ENCODE measurements around the gene TSPAN5.

Gene TSPAN5

DNA sequence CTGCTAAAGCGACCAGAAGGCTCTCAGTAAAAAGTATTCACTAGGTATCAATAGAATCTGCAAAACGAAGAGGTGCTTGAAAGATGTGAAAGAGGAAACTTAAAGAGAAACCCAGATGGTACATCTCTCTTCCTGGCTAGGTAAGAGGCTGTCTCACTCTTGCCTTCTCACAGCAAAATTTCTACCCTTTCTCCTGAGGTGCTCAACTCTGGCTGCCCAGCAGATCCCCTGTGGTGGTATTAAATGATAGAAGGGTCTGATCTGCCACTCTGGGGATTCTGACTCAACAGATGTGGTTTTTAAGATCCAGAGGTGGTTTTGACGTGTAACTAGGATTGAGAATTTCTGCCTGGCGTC, 14.9 kb upstream of the TSPAN5 start:
- DNase-seq (ENCODE audit: low read depth): no peak

DNA sequence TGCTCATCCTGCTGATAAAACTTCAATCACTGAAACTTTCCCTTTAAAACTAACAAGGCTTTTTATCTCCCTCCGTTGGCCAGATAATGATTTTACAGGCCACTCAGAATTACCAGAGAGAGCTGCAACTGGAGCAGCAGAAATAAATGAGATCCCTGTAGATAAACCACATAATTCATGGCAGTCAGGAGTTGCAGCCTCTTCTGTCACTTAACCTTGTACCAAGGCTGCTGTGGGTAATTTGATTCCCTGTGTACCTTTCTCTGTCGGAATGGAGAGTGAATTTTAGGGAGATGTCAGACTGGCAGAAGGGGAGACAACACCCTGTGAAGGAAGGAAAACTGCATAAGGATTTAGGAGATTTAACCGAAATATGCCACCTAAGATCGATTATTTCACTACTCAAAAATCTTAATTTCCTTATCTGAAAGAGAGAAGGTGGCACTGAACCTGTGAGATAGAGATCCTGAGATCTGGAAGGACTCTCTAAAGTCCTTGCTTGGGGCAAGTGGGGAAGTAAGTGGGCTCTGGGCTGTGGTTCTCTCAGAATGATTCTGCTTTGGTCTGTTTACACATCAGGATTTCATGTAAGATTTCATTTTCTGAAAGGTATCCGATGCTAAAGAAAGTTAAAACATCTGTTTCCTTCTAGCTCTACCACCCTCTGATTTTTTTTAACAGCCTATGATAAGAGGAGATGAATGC, 14.3 kb upstream of the TSPAN5 start:
- DNase-seq (ENCODE audit: low read depth): no peak

DNA sequence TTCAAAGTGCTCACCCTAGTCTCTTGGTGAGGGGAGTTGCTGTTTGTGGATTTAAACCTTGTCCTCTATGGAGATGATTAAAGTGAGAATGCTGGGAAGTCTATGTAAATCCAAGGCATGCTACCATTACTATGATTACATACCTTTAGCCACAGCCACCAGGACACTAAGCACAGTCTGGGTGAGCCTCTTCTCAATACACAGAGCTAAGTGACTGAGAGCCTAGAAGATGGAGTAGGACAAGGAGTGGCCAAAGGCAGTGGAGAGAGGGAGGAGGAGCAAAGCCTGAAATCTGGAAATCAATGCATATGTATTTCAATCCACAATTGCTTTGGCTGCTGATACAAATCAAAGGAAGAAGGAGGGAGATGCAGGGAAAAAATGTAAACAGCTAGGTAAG, 12.7 kb upstream of the TSPAN5 start:
- no peak for DNase-seq (ENCODE audit: low read depth)

DNA sequence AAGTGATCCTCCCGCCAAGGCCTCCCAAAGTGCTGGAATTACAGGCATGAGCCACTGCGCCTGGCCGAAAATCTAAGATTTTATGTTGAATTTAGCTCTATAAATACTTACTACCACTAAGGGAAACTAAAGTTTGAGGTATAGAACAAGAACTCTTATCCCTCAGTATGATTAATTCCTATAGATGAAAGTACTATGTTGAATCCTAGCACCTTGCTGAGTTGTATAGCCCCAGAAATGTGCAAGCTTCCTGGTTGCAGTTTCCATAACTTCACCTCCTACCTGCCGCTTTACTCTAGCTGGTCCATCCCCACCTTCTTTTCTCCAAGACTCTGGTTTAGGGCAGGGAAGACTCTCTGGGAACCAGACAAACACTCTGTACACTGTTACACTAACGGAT, 11.8 kb upstream of the TSPAN5 start:
- DNase-seq (ENCODE audit: low read depth): no peak

DNA sequence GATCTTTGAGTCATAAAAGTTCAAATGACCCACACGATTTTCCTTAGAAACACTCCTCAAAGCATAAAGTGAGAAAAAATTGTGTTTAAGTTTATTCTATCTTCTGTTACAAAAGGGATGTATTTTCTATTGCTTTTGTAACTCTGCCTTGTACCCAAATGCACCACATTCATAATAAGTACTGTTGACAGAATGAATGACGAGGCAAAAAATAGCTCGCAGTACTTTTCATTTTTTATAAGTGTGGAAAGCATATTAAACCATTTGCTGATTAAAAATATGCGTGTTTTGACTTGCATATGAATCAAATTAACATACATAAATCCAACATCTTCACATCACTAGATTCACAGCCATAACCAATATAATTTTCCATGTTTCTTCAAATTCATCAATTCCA, 11.2 kb upstream of the TSPAN5 start:
- DNase-seq (ENCODE audit: low read depth): no peak

DNA sequence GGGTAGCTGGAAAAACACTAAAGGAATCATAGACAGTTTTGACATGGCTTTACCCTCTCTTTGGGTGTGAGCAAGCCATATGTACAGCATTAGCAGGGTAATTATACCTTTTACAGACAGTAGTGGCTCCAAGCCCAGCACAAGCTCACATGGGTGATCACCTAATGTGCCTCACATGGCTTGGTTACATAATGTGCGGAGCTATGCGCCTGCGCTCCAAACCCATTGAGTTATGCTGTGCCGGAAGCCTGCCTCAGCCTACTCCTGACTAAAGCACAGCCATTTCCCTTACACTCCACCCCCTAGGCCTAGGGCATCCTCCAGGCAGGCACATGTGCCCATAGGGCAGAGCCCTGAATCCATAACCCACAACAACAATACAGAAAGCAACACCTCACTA, 6.5 kb upstream of the TSPAN5 start:
- DNase-seq (ENCODE audit: low read depth): no peak

DNA sequence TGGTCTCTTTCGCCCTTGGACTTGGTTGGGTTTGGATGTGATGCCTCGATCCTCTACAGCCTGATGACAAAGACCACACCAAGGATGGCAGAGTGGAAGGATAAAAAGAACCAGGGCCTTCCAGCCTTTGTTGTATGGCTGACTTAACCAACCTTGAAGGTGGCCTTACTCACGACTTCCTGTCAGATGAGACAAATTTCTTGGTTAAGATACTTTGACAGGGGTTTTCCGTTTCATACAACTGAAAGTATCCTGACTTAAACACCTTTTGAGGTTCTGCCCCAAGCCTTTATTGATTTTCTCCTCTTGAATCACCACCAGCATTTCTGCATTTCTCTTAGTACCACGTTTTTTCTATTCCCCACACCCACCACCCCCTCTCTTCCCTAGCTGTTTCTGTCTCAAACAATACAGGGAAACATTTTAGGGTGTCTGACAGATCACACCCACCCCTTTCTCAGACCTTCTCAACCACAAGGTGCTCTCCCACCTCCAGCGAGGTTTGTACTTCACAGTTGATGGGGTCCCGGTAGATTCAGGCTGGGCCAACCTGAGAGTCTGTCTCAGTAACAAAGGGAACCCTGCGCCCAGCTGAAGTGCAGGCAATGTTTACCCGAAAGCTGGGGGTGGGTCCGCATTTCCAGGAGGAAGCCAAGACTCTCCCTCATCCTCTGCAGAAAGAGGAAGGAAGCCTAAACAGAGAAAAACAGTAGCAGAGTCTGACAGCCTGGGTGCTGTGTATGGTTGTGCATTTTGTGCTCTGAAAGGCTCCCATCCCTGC, 5.0 kb upstream of the TSPAN5 start:
- DNase-seq (ENCODE audit: low read depth): peak; percentile 54

DNA sequence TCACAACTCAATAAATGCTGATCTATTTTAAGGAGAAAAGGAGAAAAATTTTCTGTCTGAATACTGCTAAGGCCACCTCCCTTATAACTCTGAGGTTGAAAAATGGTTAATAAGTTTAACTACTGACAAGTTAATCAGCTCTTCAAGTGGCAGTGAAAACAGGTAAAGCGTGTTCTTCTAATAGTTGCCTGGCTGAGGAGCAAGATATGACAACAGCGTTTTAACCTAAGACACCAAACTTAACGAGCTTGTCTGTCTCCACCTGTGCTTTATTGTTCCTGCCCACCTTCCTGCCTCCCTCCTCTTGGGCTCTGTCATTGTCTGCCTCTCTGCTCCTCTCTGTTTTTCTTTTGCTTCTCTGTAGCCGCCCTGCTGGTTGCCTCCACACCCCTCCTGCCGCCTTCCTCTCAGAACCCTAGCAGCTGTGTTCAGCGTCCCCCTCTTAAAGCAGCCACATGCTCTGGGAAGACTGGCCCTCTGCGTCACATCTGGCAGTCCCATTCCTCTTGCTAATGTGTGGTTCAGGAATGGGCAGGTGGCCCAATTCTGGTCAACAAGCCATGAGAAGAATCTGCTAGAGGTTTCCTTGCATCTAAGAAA, 4.3 kb upstream of the TSPAN5 start:
- no peak for DNase-seq (ENCODE audit: low read depth)

DNA sequence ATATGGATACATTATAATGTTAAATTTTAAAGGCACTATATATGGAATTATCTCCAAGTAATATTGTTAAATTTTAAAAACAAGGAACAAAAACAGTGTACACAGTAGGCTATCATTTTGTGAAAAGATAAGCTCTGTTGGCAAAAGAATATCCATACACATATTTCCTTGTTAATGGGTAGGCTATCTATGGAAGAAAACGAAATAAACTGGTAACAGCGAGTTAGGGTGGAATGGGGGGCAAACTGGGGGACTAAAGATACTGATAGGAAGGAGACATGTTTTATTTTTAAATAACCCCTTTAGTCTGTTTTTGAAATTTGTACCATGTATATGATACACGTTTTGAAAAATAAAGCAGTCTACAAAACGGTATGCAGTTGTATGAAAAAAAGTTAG, 3.6 kb upstream of the TSPAN5 start:
- no peak for DNase-seq (ENCODE audit: low read depth)

- DNase-seq (ENCODE audit: low read depth): no peak
Observed at GRCh38 chr4:98661371-98662054, 3.1 kb upstream of the TSPAN5 start.

DNA sequence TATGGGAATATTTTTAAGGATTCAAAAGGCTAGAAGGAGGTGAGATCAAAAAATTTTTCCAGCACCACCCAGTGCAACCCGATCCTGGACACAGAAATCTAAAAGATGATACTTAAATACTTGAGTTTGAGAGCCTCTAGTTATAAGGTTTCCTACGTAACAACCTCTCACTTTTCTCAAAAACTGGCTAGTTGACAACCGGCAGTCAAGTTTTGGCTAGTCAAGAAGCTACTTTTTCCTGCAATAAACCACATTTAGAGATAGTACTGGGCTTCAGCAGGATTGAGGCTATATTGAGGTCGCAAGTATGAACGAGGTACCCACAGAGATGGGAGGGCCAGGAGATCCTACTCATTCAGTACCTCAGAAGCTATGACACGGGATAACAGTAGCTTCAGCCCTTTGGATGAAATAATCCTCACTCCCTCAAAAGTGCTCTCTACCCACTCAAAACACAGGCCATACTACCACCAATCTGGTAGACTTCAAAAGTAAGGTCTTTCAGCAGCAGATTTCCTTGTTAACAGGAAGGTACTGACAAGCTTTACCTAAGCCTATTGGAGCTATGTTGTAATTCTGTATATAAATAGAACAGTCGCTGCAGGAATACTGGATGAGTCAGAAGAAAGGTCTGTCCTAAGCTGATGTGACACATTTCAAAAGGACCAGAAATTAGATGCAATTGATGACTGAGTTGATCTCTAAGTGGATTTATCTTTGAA, 1.5 kb upstream of the TSPAN5 start:
- DNase-seq (ENCODE audit: low read depth): no peak

GRCh38 chr4:98659106-98659592, 738 bp upstream of the TSPAN5 start:
- DNase-seq (ENCODE audit: low read depth): no peak

GRCh38 chr4:98657531-98658286, 702 bp downstream of the TSPAN5 start:
- peak; percentile 41 for DNase-seq (ENCODE audit: low read depth)

- DNase-seq (ENCODE audit: low read depth): no peak
Observed at GRCh38 chr4:98656886-98657285, 1.5 kb downstream of the TSPAN5 start.

DNA sequence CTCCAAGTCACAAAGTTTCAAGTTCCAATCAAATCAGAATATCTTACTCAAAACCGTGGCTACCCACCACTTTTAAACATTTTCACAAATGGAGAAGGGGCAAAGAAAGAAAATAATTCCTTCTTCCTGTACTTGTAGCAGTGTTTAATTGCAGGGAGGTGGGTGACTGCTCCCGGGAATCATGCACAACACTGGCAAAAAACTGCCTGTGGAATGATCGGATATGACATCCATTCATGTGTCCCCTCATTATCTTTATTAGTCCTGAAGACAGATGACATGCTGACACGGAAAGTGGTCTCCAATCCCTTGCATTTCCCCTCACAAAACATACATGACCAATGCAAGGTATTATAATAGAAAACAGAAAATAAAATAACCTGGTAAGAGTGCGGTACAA, 2.0 kb downstream of the TSPAN5 start:
- DNase-seq (ENCODE audit: low read depth): no peak

DNA sequence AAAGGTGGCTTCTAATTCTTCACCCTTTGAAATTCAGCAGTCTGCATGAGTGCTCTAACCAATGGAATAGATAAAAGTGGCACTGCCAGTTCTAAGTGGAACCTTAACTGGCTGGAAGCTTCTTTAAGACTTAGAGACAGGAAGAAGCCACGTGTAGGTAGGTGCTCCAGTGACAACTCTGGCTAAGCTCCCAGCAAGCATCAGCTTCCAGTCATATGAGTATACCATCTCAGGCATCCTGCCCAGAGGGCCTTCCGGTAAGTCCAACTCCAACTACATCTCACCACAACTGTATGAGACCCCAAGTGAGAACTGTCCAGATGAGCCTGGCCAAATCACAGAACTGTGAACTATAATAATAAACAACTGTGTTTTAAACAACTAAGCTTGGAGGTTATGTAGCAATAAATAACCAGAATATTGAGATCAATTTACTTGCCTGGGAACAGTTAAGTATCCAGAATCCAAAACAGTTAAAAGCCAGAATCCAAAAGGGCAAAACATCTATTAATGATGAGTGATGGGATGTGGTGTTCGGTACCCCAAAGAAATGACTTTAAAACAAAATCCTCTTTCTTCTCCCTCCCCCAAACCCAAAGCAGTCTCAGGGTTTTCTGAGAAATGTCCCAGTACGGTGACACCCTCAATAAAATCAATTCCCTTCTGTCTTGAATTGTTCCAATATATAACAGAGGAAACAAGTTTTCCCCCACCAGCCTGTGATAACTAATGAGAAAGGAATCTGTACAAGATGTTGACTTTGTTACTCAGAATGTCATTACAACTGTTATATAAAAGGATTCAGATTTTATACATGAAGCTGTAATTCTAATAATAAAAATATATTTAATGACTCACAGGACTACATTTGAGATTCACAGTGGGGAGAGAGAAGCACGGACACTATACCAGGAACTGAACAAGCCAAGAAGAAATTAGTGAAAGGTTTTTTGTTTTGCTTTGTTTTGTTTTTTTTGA, 4.2 kb downstream of the TSPAN5 start:
- DNase-seq (ENCODE audit: low read depth): no peak

DNA sequence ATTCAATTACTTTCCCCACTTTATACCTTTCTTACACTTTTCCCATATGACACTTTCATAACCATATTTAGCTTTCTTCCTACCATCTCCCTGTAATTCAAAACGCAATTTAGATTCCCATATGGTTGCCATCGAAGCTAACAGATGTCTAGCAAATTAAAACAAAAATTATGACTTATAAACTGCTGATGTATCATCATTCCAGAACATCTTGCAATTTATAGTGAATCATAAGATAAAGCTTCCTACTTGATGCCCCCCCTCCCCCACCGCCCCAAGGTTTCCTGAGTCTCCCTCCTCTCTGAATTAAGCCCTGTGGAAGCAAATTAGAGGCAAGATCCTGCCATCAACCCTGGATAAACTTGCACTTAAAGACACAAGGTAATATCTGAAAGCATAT, 5.4 kb downstream of the TSPAN5 start:
- no peak for DNase-seq (ENCODE audit: low read depth)

DNA sequence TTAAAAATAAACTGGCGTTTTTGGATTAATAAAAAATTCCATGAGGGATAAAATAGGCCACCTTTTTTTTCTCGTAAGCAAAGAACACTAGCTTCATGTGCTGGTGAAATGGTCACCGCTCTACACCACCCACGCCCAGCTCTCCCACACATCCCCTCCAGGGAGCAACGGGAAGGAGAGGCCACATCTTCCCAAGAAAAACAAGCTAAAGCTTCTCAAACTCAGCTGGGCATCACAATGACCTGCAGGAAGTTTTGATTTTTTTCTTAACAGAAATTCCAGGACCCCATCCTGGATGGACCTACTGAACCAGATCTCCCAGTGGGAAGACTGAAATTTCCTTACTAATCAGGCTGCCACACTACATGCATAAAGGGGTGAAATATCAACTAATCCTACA, 9.8 kb downstream of the TSPAN5 start:
- no peak for DNase-seq (ENCODE audit: low read depth)

DNA sequence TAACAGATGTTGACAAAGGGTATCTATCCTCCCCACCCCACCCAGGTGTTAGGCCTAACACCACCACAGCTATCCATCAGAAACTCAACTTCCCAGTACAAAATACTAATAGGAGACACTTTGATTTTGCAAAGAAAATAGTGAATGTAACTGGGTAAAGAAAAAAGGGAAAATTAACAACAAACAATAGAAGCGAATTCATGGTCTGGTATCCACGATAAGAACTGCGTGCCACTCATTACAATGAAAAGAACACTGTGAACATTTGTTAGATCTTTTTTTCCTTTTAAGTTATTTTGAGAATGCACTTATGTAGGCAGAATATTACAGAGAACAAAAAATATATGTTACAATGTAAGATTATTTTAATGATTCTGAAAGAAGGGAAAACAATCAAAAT, 12.0 kb downstream of the TSPAN5 start:
- DNase-seq (ENCODE audit: low read depth): no peak

DNA sequence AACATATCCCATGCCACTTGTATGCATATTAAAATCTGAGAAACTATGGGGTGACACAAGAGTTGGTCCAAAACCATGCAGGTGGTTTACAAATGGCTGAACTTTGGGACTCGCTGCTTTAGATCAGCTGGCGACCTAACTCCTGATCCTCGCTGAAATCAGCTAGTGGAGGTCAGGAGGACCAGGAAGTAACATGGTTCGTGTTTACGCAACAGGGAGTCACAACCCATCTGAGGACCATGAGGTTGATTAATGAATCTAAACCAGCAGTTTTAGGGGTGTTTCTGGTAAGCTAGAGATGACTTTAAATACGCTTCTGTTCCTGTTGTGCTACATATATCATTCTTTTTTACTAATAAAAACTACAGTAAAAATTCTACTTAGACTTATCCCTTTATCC, 12.9 kb downstream of the TSPAN5 start:
- no peak for DNase-seq (ENCODE audit: low read depth)
